K562 (cell line): Measurements from ENCODE around the gene PRDM15. TPM values are rescaled to one million over a fixed set of nuclear protein-coding genes. Genes with fewer than 3 reads are reported as not detected.

Source experiments
- ATAC-seq: fragments of 200-7000 bp; cut with Tn5 transposase; 3 replicates; pipeline ENCODE4 v1.9.1; 2020; ENCODE audit warnings: moderate library complexity
- BruUV-seq: library from RNA; stranded (reverse); fragments of 400-500 nt; replicated peaks from 2 replicates; lab custom pipeline; 2021; lab: Mats Ljungman, UMichigan
- CTCF ChIA-PET: fragments of 300-600 bp; formaldehyde crosslinking; extraction: SDS; loops from one replicate; lab custom pipeline; 2021; ENCODE audit warnings: low intra/inter-chr PET ratio; lab: Yijun Ruan, JAX
- POLR2A ChIA-PET: fragments of 300-600, 350-650 bp; sonication (Branson Sonifier 250); formaldehyde crosslinking; extraction: SDS; loops from one replicate; lab custom pipeline; 2021; ENCODE audit warnings: antibody characterized with exemption, inconsistent platforms; lab: Yijun Ruan, JAX
- DNase-seq, 4 experiments: peaks; one replicate each; pipeline versions ENCODE4 v3.0.0 to v3.0.0-alpha.2; 2011 to 2018; ENCODE audit warnings: low spot score in 3 of 4, mixed read lengths in 3 of 4; ENCODE audit errors: extremely low read depth in 1 of 4
- FAIRE-seq: peaks from 2 replicates; lab custom pipeline; 2011; peaks lifted over from hg19 to GRCh38; lab: Jason Lieb, UNC
- H2AFZ ChIP-seq: 2 replicates; pipeline ENCODE4 v1.6.0; 2011; ENCODE audit warnings: low read depth, low read length, control low read depth, inconsistent platforms
- H3K27ac ChIP-seq: fragments of 200-600 bp; 3 replicates; pipeline ENCODE4 v1.8.0; 2011; ENCODE audit warnings: low read depth, mild to moderate bottlenecking, control low read depth, inconsistent platforms, low read length, moderate library complexity, mixed read lengths; ENCODE audit errors: extremely low read depth
- H3K27me3 ChIP-seq, 2 experiments: fragments of 300-600 bp in 1 of 2; 2 replicates in 1 of 2; 3 replicates in 1 of 2; pipeline versions ENCODE4 v1.6.0 to v1.8.0; 2011; ENCODE audit warnings: inconsistent platforms in 2 of 2, low read length in 2 of 2, mild to moderate bottlenecking in 1 of 2, mixed read lengths in 1 of 2, moderate library complexity in 1 of 2; ENCODE audit not compliant: control insufficient read depth in 2 of 2, insufficient read depth in 2 of 2
- H3K36me3 ChIP-seq: fragments of 300-600 bp; 3 replicates; pipeline ENCODE4 v1.8.0; 2011; ENCODE audit warnings: mild to moderate bottlenecking, low read length, inconsistent platforms; ENCODE audit not compliant: control insufficient read depth, insufficient read depth
- H3K4me1 ChIP-seq, 2 experiments: fragments of 200-600 bp in 1 of 2; replicated peaks in 1 of 2; 2 replicates in 1 of 2; 3 replicates in 1 of 2; pipeline versions ENCODE4 v1.5.1 to v1.8.0; 2011; ENCODE audit warnings: inconsistent platforms in 2 of 2, low read length in 2 of 2, mild to moderate bottlenecking in 1 of 2, mixed read lengths in 1 of 2, moderate library complexity in 1 of 2; ENCODE audit not compliant: control insufficient read depth in 2 of 2, insufficient read depth in 2 of 2
- H3K4me2 ChIP-seq: 2 replicates; pipeline ENCODE4 v1.6.1; 2011; ENCODE audit warnings: low read length, control low read depth, inconsistent platforms, mixed read lengths; ENCODE audit not compliant: insufficient read depth
- H3K4me3 ChIP-seq: fragments of 200-600 bp; sonication (generic), shearing (Covaris generic); 2 replicates; pipeline ENCODE4 v1.5.1; 2016; ENCODE audit warnings: control low read depth, inconsistent platforms
- H3K79me2 ChIP-seq: fragments of 200-600 bp; 3 replicates; pipeline ENCODE4 v1.8.0; 2011; ENCODE audit warnings: low read length, inconsistent platforms; ENCODE audit not compliant: control insufficient read depth, insufficient read depth
- H3K9ac ChIP-seq, 2 experiments: 2 replicates each; pipeline versions ENCODE4 v1.6.0 to v1.6.1; 2011; ENCODE audit warnings: low read depth in 2 of 2, low read length in 2 of 2, control low read depth in 1 of 2, inconsistent platforms in 1 of 2, mild to moderate bottlenecking in 1 of 2, mixed read lengths in 1 of 2; ENCODE audit not compliant: insufficient read depth in 1 of 2
- H3K9me1 ChIP-seq: one replicate; pipeline ENCODE4 v1.6.0; 2011; ENCODE audit warnings: inconsistent platforms, mild to moderate bottlenecking, low read length, moderate library complexity; ENCODE audit not compliant: control insufficient read depth, insufficient read depth
- H3K9me3 ChIP-seq: replicated peaks from 2 replicates; pipeline ENCODE4 v1.5.1; 2011; ENCODE audit warnings: low read depth, low read length, inconsistent platforms; ENCODE audit not compliant: control insufficient read depth, insufficient read depth
- H4K20me1 ChIP-seq: replicated peaks from 2 replicates; pipeline ENCODE4 v1.6.1; 2011; ENCODE audit warnings: low read length, inconsistent platforms, mixed read lengths; ENCODE audit not compliant: control insufficient read depth, insufficient read depth
- RBM39 ChIP-seq: fragments of 200-400 bp; formaldehyde crosslinking; optimal IDR thresholded peaks from 2 replicates; pipeline ENCODE3; 2018; ENCODE audit warnings: low read depth, low read length
- WGBS: fragments of 100-300 bp; shearing (Covaris generic); methylation state at CpG from one replicate; pipeline ENCODE4 v1.1.6; 2016; ENCODE audit warnings: low coverage, mixed read lengths; ENCODE audit not compliant: insufficient coverage; ENCODE audit errors: missing lambda C conversion rate; 5-methylcytosine and 5-hydroxymethylcytosine counted together
- in situ Hi-C: fragments of 300-500 bp; cut with MboI; formaldehyde crosslinking; loops from 4 replicates; pipeline ENCODE4 v1.15.0; 2018; ENCODE audit warnings: inconsistent platforms, mixed read lengths
- intact Hi-C: fragments of 100-400 bp; cut with micrococcal nuclease; formaldehyde crosslinking; loops from 2 replicates; pipeline ENCODE4 v1.14.2; 2022
- polyA plus RNA-seq, 8 experiments: library from polyadenylated mRNA; depleted of rRNA in 4 of 8; stranded (reverse) in 5 of 8; unstranded in 3 of 8; fragments of >200 nt; fragmentation: Nextera tagmentation in 2 of 8; fragmentation: Illumina TruSeq in 1 of 8; extraction: Ambion mirVana in 2 of 8; extraction: Trizol in 1 of 8; gene quantifications; 2 replicates each; pipeline versions ENCODE4 v1.2.1 to v1.2.3, GENCODE V29; 2011 to 2014; ENCODE audit warnings: inconsistent platforms in 1 of 8, missing spikeins in 1 of 8
- total RNA-seq, 7 experiments: library from RNA; depleted of rRNA in 6 of 7; stranded (reverse); fragments of >200 nt in 6 of 7; fragmentation: Illumina TruSeq in 2 of 7; extraction: Trizol in 2 of 7; gene quantifications; 2 replicates each; pipeline versions ENCODE4 v1.2.1 to v1.2.3, GENCODE V29; 2011 to 2021; ENCODE audit warnings: low replicate concordance in 1 of 7
- TF ChIP-seq, protein P1 (sequence below): fragments of 450-650 bp; IDR thresholded peaks from 2 replicates; pipeline ENCODE4 v1.6.1; 2014; ENCODE audit warnings: low read depth, mild to moderate bottlenecking, moderate library complexity, borderline replicate concordance
- TF ChIP-seq, protein P2 (sequence below): fragments of 450-650 bp; IDR thresholded peaks from 2 replicates; pipeline ENCODE4 v1.6.1; 2016; ENCODE audit warnings: mild to moderate bottlenecking, moderate library complexity
- TF ChIP-seq, protein P3 (sequence below): sonication (generic); formaldehyde crosslinking; IDR thresholded peaks from 2 replicates; pipeline ENCODE4 v1.8.0; 2022; ENCODE audit warnings: mild to moderate bottlenecking, missing genetic modification reagents

The PRDM15 gene
- total and polyA plus RNA-seq, 9 of the 15 experiments (the other 6 are each of a cell fraction or from before 2014, with no cell fraction given) = 0.93 to 9.2 (median 6.2) TPM

DNA sequence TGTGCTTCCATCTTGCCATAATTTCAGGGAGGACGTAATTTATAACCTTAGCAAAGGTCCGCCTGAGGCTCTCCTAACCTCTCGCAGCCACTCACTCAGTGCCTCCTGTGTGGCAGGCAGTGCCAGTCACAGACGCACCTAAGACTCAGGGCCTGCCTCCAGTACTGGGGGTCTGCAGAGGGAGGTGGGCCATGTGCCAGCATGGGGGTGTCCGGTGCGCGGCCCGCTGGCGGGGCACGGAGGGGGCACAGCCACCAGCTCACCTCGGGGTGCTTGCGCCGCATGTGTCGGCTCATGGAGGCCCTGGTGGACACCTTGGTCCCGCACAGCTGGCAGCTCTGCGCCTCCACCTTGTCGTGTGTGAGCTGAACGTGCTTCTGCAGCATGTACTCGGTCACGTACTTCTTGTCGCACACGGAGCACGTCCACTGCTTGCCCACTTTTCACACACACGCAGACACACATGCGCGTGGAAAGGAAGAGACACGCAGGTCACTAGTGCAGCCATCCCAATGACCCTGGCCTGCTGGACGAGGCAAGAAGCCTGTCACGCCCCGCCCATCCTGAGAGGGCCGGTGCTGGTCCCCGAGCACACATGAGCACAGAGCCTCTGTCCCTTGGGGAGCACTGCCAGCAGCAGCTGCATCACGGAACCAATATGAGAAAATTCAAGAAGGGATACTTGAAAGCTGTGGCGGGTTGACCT lies 69.1 kb downstream of the PRDM15 start:
- no peaks in the 10 kb centered on the region for H4K20me1 ChIP-seq
- H3K4me1 ChIP-seq = peaks cover 0 to 3% of the 10 kb centered on the region in 2 experiments; a peak in 1 of 5 replicates
- H3K36me3 ChIP-seq = peaks cover 30% of the 10 kb centered on the region; the same call in 1 of the 3 replicates
- H2AFZ ChIP-seq = no peak overlapping the region
- no peaks in the 10 kb centered on the region for H3K79me2 ChIP-seq
- H3K27ac ChIP-seq = no peak overlapping the region
- no peak overlapping the region for H3K9ac ChIP-seq
- POLR2A ChIA-PET = interaction anchor here (0.8 kb wide), 1 partner anchor 428 kb away, joined by 3 read pairs; no protein-coding TSS in a partner anchor
- intact Hi-C loops = no loop called here
- in situ Hi-C loops = no loop called here
- no peak overlapping the region for H3K4me3 ChIP-seq
- H3K9me3 ChIP-seq = no peaks in the 10 kb centered on the region
- DNase-seq (no peak), FAIRE-seq (no peak), ATAC-seq (no peak)
- WGBS = 91% methylated on average over 26 of the region's 34 CpGs
- H3K9me1 ChIP-seq = peaks cover 4% of the 10 kb centered on the region
- H3K4me2 ChIP-seq = no peak overlapping the region
- BruUV-seq = no TSS peak
- CTCF ChIA-PET = no interaction called here
- H3K27me3 ChIP-seq = no peaks in the 10 kb centered on the region
- TF ChIP-seq, protein P1, sequence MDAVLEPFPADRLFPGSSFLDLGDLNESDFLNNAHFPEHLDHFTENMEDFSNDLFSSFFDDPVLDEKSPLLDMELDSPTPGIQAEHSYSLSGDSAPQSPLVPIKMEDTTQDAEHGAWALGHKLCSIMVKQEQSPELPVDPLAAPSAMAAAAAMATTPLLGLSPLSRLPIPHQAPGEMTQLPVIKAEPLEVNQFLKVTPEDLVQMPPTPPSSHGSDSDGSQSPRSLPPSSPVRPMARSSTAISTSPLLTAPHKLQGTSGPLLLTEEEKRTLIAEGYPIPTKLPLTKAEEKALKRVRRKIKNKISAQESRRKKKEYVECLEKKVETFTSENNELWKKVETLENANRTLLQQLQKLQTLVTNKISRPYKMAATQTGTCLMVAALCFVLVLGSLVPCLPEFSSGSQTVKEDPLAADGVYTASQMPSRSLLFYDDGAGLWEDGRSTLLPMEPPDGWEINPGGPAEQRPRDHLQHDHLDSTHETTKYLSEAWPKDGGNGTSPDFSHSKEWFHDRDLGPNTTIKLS = no peak
- no peak for TF ChIP-seq RBM39
- TF ChIP-seq, protein P2, sequence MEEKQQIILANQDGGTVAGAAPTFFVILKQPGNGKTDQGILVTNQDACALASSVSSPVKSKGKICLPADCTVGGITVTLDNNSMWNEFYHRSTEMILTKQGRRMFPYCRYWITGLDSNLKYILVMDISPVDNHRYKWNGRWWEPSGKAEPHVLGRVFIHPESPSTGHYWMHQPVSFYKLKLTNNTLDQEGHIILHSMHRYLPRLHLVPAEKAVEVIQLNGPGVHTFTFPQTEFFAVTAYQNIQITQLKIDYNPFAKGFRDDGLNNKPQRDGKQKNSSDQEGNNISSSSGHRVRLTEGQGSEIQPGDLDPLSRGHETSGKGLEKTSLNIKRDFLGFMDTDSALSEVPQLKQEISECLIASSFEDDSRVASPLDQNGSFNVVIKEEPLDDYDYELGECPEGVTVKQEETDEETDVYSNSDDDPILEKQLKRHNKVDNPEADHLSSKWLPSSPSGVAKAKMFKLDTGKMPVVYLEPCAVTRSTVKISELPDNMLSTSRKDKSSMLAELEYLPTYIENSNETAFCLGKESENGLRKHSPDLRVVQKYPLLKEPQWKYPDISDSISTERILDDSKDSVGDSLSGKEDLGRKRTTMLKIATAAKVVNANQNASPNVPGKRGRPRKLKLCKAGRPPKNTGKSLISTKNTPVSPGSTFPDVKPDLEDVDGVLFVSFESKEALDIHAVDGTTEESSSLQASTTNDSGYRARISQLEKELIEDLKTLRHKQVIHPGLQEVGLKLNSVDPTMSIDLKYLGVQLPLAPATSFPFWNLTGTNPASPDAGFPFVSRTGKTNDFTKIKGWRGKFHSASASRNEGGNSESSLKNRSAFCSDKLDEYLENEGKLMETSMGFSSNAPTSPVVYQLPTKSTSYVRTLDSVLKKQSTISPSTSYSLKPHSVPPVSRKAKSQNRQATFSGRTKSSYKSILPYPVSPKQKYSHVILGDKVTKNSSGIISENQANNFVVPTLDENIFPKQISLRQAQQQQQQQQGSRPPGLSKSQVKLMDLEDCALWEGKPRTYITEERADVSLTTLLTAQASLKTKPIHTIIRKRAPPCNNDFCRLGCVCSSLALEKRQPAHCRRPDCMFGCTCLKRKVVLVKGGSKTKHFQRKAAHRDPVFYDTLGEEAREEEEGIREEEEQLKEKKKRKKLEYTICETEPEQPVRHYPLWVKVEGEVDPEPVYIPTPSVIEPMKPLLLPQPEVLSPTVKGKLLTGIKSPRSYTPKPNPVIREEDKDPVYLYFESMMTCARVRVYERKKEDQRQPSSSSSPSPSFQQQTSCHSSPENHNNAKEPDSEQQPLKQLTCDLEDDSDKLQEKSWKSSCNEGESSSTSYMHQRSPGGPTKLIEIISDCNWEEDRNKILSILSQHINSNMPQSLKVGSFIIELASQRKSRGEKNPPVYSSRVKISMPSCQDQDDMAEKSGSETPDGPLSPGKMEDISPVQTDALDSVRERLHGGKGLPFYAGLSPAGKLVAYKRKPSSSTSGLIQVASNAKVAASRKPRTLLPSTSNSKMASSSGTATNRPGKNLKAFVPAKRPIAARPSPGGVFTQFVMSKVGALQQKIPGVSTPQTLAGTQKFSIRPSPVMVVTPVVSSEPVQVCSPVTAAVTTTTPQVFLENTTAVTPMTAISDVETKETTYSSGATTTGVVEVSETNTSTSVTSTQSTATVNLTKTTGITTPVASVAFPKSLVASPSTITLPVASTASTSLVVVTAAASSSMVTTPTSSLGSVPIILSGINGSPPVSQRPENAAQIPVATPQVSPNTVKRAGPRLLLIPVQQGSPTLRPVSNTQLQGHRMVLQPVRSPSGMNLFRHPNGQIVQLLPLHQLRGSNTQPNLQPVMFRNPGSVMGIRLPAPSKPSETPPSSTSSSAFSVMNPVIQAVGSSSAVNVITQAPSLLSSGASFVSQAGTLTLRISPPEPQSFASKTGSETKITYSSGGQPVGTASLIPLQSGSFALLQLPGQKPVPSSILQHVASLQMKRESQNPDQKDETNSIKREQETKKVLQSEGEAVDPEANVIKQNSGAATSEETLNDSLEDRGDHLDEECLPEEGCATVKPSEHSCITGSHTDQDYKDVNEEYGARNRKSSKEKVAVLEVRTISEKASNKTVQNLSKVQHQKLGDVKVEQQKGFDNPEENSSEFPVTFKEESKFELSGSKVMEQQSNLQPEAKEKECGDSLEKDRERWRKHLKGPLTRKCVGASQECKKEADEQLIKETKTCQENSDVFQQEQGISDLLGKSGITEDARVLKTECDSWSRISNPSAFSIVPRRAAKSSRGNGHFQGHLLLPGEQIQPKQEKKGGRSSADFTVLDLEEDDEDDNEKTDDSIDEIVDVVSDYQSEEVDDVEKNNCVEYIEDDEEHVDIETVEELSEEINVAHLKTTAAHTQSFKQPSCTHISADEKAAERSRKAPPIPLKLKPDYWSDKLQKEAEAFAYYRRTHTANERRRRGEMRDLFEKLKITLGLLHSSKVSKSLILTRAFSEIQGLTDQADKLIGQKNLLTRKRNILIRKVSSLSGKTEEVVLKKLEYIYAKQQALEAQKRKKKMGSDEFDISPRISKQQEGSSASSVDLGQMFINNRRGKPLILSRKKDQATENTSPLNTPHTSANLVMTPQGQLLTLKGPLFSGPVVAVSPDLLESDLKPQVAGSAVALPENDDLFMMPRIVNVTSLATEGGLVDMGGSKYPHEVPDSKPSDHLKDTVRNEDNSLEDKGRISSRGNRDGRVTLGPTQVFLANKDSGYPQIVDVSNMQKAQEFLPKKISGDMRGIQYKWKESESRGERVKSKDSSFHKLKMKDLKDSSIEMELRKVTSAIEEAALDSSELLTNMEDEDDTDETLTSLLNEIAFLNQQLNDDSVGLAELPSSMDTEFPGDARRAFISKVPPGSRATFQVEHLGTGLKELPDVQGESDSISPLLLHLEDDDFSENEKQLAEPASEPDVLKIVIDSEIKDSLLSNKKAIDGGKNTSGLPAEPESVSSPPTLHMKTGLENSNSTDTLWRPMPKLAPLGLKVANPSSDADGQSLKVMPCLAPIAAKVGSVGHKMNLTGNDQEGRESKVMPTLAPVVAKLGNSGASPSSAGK = no peak
- TF ChIP-seq, protein P3, sequence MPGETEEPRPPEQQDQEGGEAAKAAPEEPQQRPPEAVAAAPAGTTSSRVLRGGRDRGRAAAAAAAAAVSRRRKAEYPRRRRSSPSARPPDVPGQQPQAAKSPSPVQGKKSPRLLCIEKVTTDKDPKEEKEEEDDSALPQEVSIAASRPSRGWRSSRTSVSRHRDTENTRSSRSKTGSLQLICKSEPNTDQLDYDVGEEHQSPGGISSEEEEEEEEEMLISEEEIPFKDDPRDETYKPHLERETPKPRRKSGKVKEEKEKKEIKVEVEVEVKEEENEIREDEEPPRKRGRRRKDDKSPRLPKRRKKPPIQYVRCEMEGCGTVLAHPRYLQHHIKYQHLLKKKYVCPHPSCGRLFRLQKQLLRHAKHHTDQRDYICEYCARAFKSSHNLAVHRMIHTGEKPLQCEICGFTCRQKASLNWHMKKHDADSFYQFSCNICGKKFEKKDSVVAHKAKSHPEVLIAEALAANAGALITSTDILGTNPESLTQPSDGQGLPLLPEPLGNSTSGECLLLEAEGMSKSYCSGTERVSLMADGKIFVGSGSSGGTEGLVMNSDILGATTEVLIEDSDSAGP (CRISPR knock-in tag) = no peak
